Fibroblast of mammary gland (primary cell): ENCODE results near the gene PRKCB.

Experiments used
- DNase-seq: peaks from one replicate; pipeline ENCODE4 v3.0.0-alpha.2; 2010; ENCODE audit warnings: low read depth
- H3K4me3 ChIP-seq: 2 replicates; pipeline ENCODE4 v1.5.1; 2011; ENCODE audit warnings: low read depth, mild to moderate bottlenecking, low read length, moderate library complexity; ENCODE audit not compliant: control insufficient read depth
- CTCF ChIP-seq: conservative IDR thresholded peaks from 2 replicates; pipeline ENCODE4 v1.5.1; 2011; ENCODE audit warnings: low read depth, low read length, inconsistent platforms; ENCODE audit not compliant: control insufficient read depth, insufficient read depth

PRKCB gene

GRCh38 chr16:24124291-24124690 is 288.5 kb downstream of the PRKCB start:
- no peak for DNase-seq
- no peak for TF ChIP-seq CTCF
- no peak overlapping the region for H3K4me3 ChIP-seq

DNA sequence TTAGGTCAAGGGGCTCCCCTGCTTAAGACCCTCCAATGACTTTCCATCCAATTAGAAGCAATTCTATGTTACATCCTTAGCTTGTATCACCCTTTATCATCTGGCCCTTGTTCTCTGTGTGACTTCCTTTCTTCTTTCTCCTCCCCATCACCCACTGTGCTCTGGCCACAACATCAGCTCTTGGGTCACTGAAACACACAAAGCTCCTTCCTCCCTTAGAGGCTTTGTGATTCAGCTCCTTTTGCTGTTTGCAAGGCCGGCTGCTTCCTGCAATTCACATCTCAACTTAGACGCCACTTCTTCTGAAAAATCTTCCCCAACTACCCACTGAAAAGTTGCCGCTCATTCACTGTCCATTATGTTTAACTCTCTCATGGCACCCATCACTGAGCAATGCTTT is 289.4 kb downstream of the PRKCB start:
- DNase-seq, result no peak
- no peak overlapping the region for H3K4me3 ChIP-seq
- TF ChIP-seq CTCF, result no peak

DNA sequence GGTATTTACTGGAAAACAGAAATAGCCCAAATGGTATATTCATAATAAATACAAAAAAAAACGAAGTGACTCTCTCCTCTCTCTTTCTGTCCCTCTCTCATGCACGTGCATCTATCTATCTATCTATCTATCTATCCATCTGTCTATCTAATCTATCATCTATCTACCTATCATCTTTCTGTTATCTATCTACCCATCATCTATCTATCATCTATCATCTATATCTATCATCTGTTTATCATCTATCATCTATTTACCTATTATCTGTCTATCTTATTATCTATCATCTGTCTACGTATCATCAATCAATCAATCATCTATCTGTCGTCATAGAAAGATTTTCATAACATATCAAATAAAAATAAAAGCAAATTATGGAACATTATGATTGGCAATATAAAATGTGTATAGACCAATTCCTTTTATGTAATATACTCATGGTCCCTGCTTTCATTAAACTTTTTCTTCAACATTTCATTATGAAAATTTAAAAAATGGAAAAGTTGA is 293.7 kb downstream of the PRKCB start:
- H3K4me3 ChIP-seq, result no peak overlapping the region
- TF ChIP-seq CTCF, result no peak
- no peak for DNase-seq

GRCh38 chr16:24130494-24131085 is 294.8 kb downstream of the PRKCB start:
- no peak for TF ChIP-seq CTCF
- DNase-seq, result no peak
- H3K4me3 ChIP-seq, result no peak overlapping the region

GRCh38 chr16:24131294-24131693 is 295.5 kb downstream of the PRKCB start:
- H3K4me3 ChIP-seq, result no peak overlapping the region
- no peak for DNase-seq
- no peak for TF ChIP-seq CTCF

DNA sequence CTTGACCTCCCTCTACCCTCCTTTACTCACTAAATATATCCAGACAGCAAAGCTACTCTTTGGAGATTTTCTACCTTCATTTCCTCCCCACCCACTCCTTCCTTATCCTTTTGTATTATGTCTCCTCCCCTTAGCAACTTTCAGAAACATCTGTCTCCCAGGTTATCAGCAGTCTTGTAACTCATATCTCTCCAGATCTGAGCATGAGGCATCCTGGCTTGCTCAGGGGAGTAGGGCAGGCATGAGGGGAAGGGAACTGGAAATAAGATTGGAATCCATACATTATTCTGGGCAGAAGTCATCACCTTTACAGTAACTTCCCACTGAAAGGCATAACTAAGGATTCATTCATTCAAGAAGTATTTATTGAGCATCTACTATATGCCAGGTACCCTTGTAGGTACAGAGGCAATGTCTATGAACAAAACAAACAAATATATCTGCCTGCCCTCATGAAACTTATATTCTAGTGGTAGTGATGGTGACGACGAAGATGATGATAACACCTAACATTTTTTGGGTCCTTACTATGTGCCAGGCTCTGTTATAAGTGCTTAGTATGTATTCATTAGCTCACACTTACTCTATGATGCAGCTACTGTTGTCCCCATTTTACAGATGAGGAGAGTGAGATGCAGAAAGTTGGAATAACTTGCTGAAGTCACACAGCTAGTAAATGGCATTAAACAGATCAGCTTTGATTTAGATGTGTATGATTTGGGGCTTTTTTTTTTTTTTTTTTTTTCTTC is 296.4 kb downstream of the PRKCB start:
- TF ChIP-seq CTCF, result no peak
- H3K4me3 ChIP-seq, result no peak overlapping the region
- DNase-seq, result no peak

- DNase-seq, result no peak
- no peak for TF ChIP-seq CTCF
- H3K4me3 ChIP-seq, result no peak overlapping the region
Measured at GRCh38 chr16:24132797-24133155, 297.0 kb downstream of the PRKCB start.
